Measurements from ENCODE around the gene MRPL34.

MRPL34 gene

DNA sequence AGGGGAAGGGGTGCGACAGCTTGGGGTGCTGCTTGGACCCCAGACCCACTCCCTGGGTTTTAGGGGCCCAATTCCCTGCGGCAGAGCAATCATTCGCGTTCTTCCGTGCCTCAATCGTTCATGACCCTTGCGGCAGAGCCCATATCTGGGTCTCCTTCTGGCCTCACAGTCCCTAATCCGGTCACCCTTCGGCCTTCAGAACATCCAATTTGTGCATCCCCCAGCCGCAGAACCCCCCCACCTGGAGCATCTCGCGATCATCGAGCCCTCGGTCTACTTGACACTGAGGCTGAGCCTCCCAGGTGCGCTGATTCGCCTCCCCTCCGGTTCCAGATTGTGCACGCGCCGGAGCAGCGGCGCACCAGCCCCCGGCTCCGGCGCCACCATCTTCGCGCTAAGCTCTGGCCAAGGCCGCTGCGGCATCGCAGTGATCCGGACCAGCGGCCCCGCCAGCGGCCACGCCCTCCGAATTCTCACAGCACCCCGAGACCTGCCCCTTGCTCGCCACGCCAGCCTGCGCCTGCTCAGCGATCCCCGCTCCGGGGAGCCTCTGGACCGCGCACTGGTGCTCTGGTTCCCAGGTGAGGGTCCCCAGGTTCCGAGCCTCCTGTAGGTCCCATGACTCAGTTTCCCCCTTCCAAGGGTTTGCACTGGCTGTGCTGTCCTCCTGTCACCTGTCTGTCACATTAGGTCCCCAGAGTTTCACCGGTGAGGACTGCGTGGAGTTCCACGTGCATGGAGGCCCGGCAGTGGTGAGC lies 32.2 kb downstream of the MRPL34 start:
- peak in 2 of 10 donors; percentile 81 to 87 for DNase-seq
- intact Hi-C loops (cut with DNase I) = loop anchor here (2.0 to 10.0 kb wide), 2 partner anchors 35 to 137 kb away; partner anchors contain the start of genes ABHD8 and SLC27A1

GRCh38 chr19:17338433-17339078 lies 32.9 kb downstream of the MRPL34 start:
- DNase-seq = peak in 1 of 10 donors; percentile 82
- intact Hi-C loops (cut with DNase I) = loop anchor here (10.0 kb wide), 1 partner anchor 136 kb away; the partner anchor contains the start of gene SLC27A1

GRCh38 chr19:17339088-17339741 lies 33.5 kb downstream of the MRPL34 start:
- no peak for DNase-seq
- intact Hi-C loops (cut with DNase I) = loop anchor here (10.0 kb wide), 1 partner anchor 136 kb away; the partner anchor contains the start of gene SLC27A1

- no peak for DNase-seq
- intact Hi-C loops (cut with DNase I) = no loop called here
Measured at GRCh38 chr19:17340302-17340870, 34.7 kb downstream of the MRPL34 start.

DNA sequence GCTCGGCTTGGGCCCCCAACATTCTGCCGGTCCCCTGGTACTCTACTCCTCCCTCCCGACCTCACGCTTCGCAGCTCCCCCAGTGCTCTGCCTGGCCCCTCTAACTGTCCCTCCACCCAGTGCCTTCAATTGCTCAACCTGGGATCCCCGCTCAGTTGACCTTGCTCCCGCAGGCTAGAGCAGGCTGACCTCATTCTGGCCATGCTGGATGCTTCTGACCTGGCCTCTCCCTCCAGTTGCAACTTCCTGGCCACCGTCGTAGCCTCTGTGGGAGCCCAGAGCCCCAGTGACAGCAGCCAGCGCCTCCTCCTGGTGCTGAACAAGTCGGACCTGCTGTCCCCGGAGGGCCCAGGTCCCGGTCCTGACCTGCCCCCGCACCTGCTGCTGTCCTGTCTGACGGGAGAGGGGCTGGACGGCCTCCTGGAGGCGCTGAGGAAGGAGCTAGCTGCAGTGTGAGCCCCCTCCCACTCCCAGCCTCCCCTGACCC lies 35.2 kb downstream of the MRPL34 start:
- intact Hi-C loops (cut with DNase I) = no loop called here
- DNase-seq = no peak

DNA sequence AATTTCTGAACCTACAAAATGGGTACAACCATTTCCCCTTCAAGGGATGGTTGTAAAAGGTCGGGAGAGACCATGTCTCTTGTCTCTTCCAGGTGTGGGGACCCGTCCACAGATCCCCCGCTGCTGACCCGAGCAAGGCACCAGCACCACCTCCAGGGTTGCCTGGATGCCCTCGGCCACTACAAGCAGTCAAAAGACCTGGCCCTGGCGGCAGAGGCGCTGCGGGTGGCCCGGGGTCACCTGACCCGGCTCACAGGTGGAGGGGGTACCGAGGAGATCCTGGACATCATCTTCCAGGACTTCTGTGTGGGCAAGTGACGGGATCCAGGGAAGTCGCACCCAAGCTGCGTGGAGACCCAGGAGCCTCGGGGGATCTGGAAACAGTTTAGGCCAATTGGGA lies 35.7 kb downstream of the MRPL34 start:
- intact Hi-C loops (cut with DNase I) = no loop called here
- no peak for DNase-seq

GRCh38 chr19:17341845-17342244 lies 36.2 kb downstream of the MRPL34 start:
- DNase-seq = no peak
- intact Hi-C loops (cut with DNase I) = no loop called here

GRCh38 chr19:17346109-17346671 lies 40.5 kb downstream of the MRPL34 start:
- DNase-seq = peak in 9 of 10 donors; percentile 67 to 97 (median 80)
- intact Hi-C loops (cut with DNase I) = loop anchor here (2.0 kb wide), 1 partner anchor 45 kb away; no protein-coding TSS in a partner anchor

DNA sequence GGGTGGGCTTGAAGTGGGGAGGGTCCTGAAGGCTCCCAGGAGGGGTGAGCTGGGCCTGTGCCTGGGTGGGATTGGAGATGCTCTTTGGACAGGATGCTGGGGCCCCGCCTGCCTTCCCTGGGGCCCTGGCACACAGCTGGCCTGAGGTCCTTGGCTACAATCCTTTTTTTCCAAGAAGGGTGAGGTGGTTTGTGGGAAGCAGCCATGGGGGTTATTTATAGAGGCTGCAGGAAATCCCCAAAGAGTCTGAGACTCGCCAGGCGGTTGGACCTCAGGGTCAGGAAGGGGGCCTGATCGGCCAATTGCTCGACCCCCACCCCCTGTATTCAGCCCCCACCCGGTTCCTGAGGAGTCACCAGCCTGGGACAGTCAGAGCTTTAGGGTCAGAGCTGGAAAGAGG lies 41.7 kb downstream of the MRPL34 start:
- DNase-seq = no peak
- intact Hi-C loops (cut with DNase I) = loop anchor here (2.0 kb wide), 1 partner anchor 43 kb away; no protein-coding TSS in a partner anchor

GRCh38 chr19:17347877-17348276 lies 42.2 kb downstream of the MRPL34 start:
- DNase-seq = no peak
- intact Hi-C loops (cut with DNase I) = loop anchor here (2.0 kb wide), 1 partner anchor 43 kb away; no protein-coding TSS in a partner anchor

DNA sequence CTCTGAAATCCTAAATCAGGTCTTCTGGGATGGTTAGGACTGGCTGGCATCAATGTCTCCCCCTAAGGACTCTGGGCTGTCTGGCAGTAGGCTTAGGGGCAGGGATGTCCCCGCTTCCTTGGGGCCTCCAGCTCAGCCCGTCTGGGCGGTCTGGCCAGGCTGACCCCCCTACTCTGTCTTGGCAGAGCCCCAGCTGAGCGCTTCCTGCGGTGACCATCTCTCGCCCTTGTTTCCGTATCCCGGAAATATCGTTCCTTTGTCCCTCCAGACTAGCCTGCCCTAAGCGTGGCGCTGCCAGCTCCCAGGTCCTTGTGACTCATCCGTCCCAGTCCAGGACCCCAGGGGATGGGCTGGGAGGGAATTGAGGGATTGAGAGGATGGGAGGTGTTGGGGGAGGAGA lies 43.0 kb downstream of the MRPL34 start:
- intact Hi-C loops (cut with DNase I) = no loop called here
- DNase-seq = peak in 1 of 10 donors; percentile 80

GRCh38 chr19:17351815-17352435 lies 46.3 kb downstream of the MRPL34 start:
- intact Hi-C loops (cut with DNase I) = no loop called here
- DNase-seq = no peak

DNA sequence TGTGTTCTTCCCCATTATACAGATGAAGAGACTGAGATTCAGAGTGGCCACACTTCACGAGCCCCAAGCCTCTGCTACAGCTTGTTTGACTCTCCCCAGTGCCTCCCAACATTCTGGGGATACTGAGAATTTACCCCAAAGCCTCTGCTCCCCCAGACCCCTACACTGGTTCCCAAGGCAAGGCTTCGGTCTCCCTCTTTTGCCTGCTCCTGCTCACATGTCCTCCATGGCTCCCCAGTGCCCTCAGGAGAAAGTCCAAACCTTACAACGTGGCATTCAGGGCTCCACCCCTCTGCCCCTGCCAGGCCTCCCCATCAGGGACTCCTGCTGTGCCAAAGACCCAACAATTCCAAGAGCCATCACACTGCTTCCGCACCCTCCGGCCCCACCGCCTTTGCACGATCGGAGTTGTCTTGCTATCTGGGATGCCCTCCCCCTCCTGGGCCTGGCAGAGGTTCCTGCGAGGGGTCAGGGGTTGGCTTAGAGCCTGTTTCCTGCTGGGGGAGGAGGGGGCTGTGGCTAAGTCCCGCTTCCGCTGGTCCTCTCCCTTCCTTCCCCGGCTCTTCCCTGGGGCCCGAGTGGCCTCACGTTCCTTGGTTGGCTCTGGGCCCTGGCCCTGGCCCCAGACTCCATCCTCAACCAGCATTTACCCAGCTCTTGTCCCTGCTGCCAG lies 47.1 kb downstream of the MRPL34 start:
- no peak for DNase-seq
- intact Hi-C loops (cut with DNase I) = no loop called here

DNA sequence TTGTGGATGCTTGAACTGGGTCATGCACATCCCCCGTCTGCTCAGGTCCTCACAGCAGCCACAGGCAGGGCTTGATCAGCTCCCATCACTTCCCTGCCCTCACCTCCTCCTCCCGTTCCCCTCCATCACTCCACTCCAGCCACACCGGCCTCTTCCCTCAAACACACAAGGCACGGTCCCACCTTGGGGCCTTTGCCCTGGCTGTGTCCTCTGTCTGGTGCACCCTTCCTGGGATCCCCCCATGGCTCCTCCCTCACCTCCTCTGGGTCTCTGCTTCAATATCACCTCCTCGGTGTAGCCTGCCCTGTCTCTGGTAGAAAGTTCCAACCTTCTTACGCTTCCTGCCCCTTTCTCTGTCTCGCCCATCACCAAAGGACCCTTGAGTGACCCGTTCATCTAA lies 47.7 kb downstream of the MRPL34 start:
- intact Hi-C loops (cut with DNase I) = no loop called here
- DNase-seq = no peak
